Tibial nerve (tissue), 4 donors: Measurements from ENCODE around the gene WBP4. TPM values are rescaled to one million over a fixed set of nuclear protein-coding genes. Genes with fewer than 3 reads are reported as not detected.
A peak's percentile ranks its signal among the peaks of the same experiment; 100 is the strongest.

Experiments used
- DNase-seq, 2 donors: peaks; one replicate each; pipeline ENCODE4 v3.0.0-alpha.2; 2019; ENCODE audit warnings: low spot score in 2 of 2
- H3K27ac ChIP-seq, 4 donors: fragments of 200-600 bp; sonication (generic) in 3 of 4; one replicate each; pipeline ENCODE4 v1.5.1; 2017 to 2019; ENCODE audit warnings: mild to moderate bottlenecking in 1 of 4
- H3K27me3 ChIP-seq, 2 donors: fragments of 200-600 bp; sonication (generic) in 1 of 2; one replicate each; pipeline versions ENCODE4 v1.5.1 to v1.6.0; 2017 to 2019
- H3K36me3 ChIP-seq, 3 donors: fragments of 200-600 bp; sonication (generic); one replicate each; pipeline ENCODE4 v1.5.1; 2018 to 2019
- H3K4me1 ChIP-seq, 4 donors: fragments of 200-600 bp; sonication (generic) in 3 of 4; one replicate each; pipeline ENCODE4 v1.5.1; 2017 to 2019
- H3K4me3 ChIP-seq, 4 donors: fragments of 200-600 bp; sonication (generic) in 3 of 4; one replicate each; pipeline ENCODE4 v1.5.1; 2017 to 2019; ENCODE audit warnings: mild to moderate bottlenecking in 1 of 4, moderate library complexity in 1 of 4
- H3K9me3 ChIP-seq, 4 donors: fragments of 200-600 bp; sonication (generic) in 3 of 4; one replicate each; pipeline ENCODE4 v1.5.1; 2017 to 2019
- CTCF ChIP-seq, 5 experiments: fragments of 200-600 bp in 3 of 5; fragments of 450-650 bp in 2 of 5; sonication (generic) in 3 of 5; IDR thresholded peaks; one replicate each; pipeline ENCODE4 v1.5.1; 2016 to 2019; ENCODE audit warnings: antibody characterized with exemption in 5 of 5, mild to moderate bottlenecking in 3 of 5, moderate library complexity in 2 of 5
- EP300 ChIP-seq, 2 donors: sonication (generic); formaldehyde crosslinking; IDR thresholded peaks; one replicate each; pipeline ENCODE4 v1.6.1; 2017; ENCODE audit warnings: antibody characterized with exemption in 2 of 2, mild to moderate bottlenecking in 1 of 2
- POLR2A ChIP-seq, 2 donors: fragments of 450-650 bp; IDR thresholded peaks; one replicate each; pipeline ENCODE4 v1.6.1; 2017; ENCODE audit warnings: antibody characterized with exemption in 2 of 2, mild to moderate bottlenecking in 2 of 2, moderate library complexity in 2 of 2
- WGBS, 2 donors: methylation state at CpG; one replicate each; pipeline ENCODE4 v1.1.5; 2018; 5-methylcytosine and 5-hydroxymethylcytosine counted together
- total RNA-seq, 4 donors: library from RNA; depleted of rRNA; stranded (reverse); fragments of >200 nt; gene quantifications; one replicate each; pipeline ENCODE4 v1.1.0, GENCODE V29; 2016

The WBP4 gene
- total RNA-seq, 4 donors from 2014 or later = 10.2 to 27.1 (median 15.5) TPM

GRCh38 chr13:41056826-41057711 lies 4.2 kb upstream of the WBP4 start:
- TF ChIP-seq EP300 (IDR thresholded peaks at IDR 0.05) = no peak
- no peak for TF ChIP-seq POLR2A (IDR thresholded peaks at IDR 0.05)
- no peak for TF ChIP-seq CTCF (IDR thresholded peaks at IDR 0.05)
- Histone ChIP-seq H3K4me3 (no peak overlapping the region), H3K27me3 (no peaks in the 10 kb centered on the region), H3K36me3 (no peaks in the 10 kb centered on the region), H3K4me1 (peaks cover 0 to 72% (median 36%) of the 10 kb centered on the region in 4 donors), H3K27ac (peak overlapping the region in 1 of 4 donors; percentile 22), H3K9me3 (no peaks in the 10 kb centered on the region)
- WGBS, 2 donors = 86% methylated on average over 11 of the region's 11 CpGs
- DNase-seq = no peak

- WGBS, 2 donors = 69 to 71% methylated on average over 18 of the region's 18 CpGs
- Histone ChIP-seq H3K36me3 (no peaks in the 10 kb centered on the region), H3K4me1 (peaks cover 0 to 70% (median 43%) of the 10 kb centered on the region in 4 donors), H3K27ac (peak overlapping the region; percentile 92 to 99 (median 98)), H3K27me3 (no peaks in the 10 kb centered on the region), H3K9me3 (no peaks in the 10 kb centered on the region), H3K4me3 (peak overlapping the region; percentile 83 to 93 (median 90))
- DNase-seq = no peak
- TF ChIP-seq EP300 (IDR thresholded peaks at IDR 0.05) = no peak
- TF ChIP-seq CTCF (IDR thresholded peaks at IDR 0.05) = no peak
Measured at GRCh38 chr13:41058295-41059070, 2.8 kb upstream of the WBP4 start.

- Histone ChIP-seq H3K36me3 (no peaks in the 10 kb centered on the region), H3K4me3 (peak overlapping the region; percentile 83 to 93 (median 90)), H3K4me1 (peaks cover 0 to 70% (median 47%) of the 10 kb centered on the region in 4 donors), H3K27me3 (no peaks in the 10 kb centered on the region), H3K9me3 (no peaks in the 10 kb centered on the region), H3K27ac (peak overlapping the region; percentile 92 to 99 (median 98))
- DNase-seq = no peak
- no peak for TF ChIP-seq EP300 (IDR thresholded peaks at IDR 0.05)
- no peak for TF ChIP-seq CTCF (IDR thresholded peaks at IDR 0.05)
- 1% methylated on average over 15 of the region's 15 CpGs for WGBS, 2 donors
Measured at GRCh38 chr13:41059456-41060081, 1.7 kb upstream of the WBP4 start.

- WGBS, 2 donors = 0 to 1% methylated on average over 43 to 54 of the region's 57 CpGs
- peak; percentile 76 to 79 for DNase-seq
- peaks cover 0 to 70% (median 48%) of the 10 kb centered on the region in 4 donors for H3K4me1 ChIP-seq
- no peaks in the 10 kb centered on the region for H3K9me3 ChIP-seq
- H3K4me3 ChIP-seq = peak overlapping the region; percentile 83 to 93 (median 90)
- TF ChIP-seq EP300 (IDR thresholded peaks at IDR 0.05) (peak; percentile 41 to 85), POLR2A (IDR thresholded peaks at IDR 0.05) (peak; percentile 15 to 73), CTCF (IDR thresholded peaks at IDR 0.05) (peak; percentile 29 to 55 (median 38))
- H3K27ac ChIP-seq = peak overlapping the region; percentile 92 to 99 (median 98)
- H3K27me3 ChIP-seq = no peaks in the 10 kb centered on the region
- H3K36me3 ChIP-seq = no peaks in the 10 kb centered on the region
Measured at GRCh38 chr13:41060082-41060723, 1.1 kb upstream of the WBP4 start.
